Karpas-422 (cell line): Measurements from ENCODE around the gene NPSR1. TPM values are rescaled to one million over a fixed set of nuclear protein-coding genes. Genes with fewer than 3 reads are reported as not detected.

Experiments
- DNase-seq: peaks from one replicate; pipeline ENCODE4 v3.0.0-alpha.2; 2015
- H2AFZ ChIP-seq: fragments of 200-600 bp; sonication (generic); 2 replicates; pipeline ENCODE4 v1.6.1; 2014; ENCODE audit warnings: antibody characterized with exemption, low read length, mixed read lengths
- H3K27ac ChIP-seq: fragments of 200-600 bp; sonication (generic); 2 replicates; pipeline ENCODE4 v1.5.1; 2014; ENCODE audit warnings: mild to moderate bottlenecking, low read length, moderate library complexity
- H3K27me3 ChIP-seq: fragments of 200-600 bp; sonication (generic); 2 replicates; pipeline ENCODE4 v1.6.1; 2014; ENCODE audit warnings: low read length, mixed read lengths
- H3K36me3 ChIP-seq: fragments of 200-600 bp; sonication (generic); 2 replicates; pipeline ENCODE4 v1.6.1; 2014; ENCODE audit warnings: low read length, mixed read lengths; ENCODE audit not compliant: insufficient read depth
- H3K4me1 ChIP-seq: fragments of 200-600 bp; sonication (generic); 2 replicates; pipeline ENCODE4 v1.6.1; 2014; ENCODE audit warnings: mild to moderate bottlenecking, low read length, mixed read lengths
- H3K4me2 ChIP-seq: fragments of 200-600 bp; sonication (generic); 2 replicates; pipeline ENCODE4 v1.6.1; 2014; ENCODE audit warnings: low read length, low read depth, mild to moderate bottlenecking; ENCODE audit not compliant: poor library complexity, severe bottlenecking
- H3K4me3 ChIP-seq: fragments of 200-600 bp; sonication (generic); 2 replicates; pipeline ENCODE4 v1.5.1; 2014; ENCODE audit warnings: mild to moderate bottlenecking, antibody characterized with exemption, low read length, mixed read lengths
- H3K79me2 ChIP-seq: fragments of 200-600 bp; sonication (generic); 2 replicates; pipeline ENCODE4 v1.6.1; 2014; ENCODE audit warnings: mild to moderate bottlenecking, low read length, mixed read lengths
- H3K9ac ChIP-seq: fragments of 200-600 bp; sonication (generic); 2 replicates; pipeline ENCODE4 v1.6.0; 2014; ENCODE audit warnings: low read length
- H3K9me2 ChIP-seq: fragments of 200-600 bp; sonication (generic), shearing (Covaris generic); replicated peaks from 2 replicates; pipeline ENCODE4 v1.6.0; 2014; ENCODE audit warnings: mild to moderate bottlenecking, low read length, moderate library complexity; ENCODE audit not compliant: insufficient read depth
- H3K9me3 ChIP-seq: fragments of 300-700, 200-600 bp; sonication (generic); 2 replicates; pipeline ENCODE4 v1.6.1; 2014; ENCODE audit warnings: low read length, mixed read lengths
- H4K20me1 ChIP-seq: fragments of 200-600 bp; sonication (generic); 2 replicates; pipeline ENCODE4 v1.6.1; 2014; ENCODE audit warnings: mild to moderate bottlenecking, antibody characterized with exemption, low read length, low read depth; ENCODE audit not compliant: insufficient read depth
- total RNA-seq: library from RNA; depleted of rRNA; stranded (reverse); fragments of >200 nt; shearing (Covaris generic); gene quantifications from 2 replicates; pipeline ENCODE4 v1.2.3, GENCODE V29; 2014; ENCODE audit warnings: low replicate concordance

The NPSR1 gene
- total RNA-seq, 1 experiment from 2014 or later: not detected

DNA sequence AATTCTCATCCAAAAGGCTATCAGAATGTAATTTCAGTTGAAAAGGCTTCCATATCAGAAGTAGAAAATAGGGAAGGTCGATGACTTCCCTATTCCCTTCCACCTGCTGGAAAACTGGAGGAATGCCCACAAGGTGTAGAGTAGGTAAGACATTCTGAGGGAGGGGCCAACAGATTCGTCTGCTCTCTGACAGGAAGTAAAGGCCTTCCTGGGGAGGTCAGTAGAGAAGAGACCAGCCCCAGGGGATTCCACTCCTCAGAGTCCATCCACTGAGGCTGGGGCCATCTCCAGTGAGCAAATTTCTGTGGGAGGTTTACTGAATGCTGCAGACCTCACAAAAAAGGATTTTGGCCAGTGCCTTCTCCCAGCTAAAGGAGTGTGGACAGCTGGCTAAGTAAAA is 19.5 kb downstream of the NPSR1 start:
- Histone ChIP-seq H3K79me2 (no peaks in the 10 kb centered on the region), H3K27ac (no peak overlapping the region), H3K4me2 (no peak overlapping the region), H3K4me1 (no peaks in the 10 kb centered on the region), H3K9me3 (no peaks in the 10 kb centered on the region), H3K9ac (no peak overlapping the region), H2AFZ (no peak overlapping the region), H3K9me2 (no peaks in the 10 kb centered on the region), H3K36me3 (no peaks in the 10 kb centered on the region), H3K4me3 (no peak overlapping the region), H3K27me3 (no peaks in the 10 kb centered on the region), H4K20me1 (no peaks in the 10 kb centered on the region)
- DNase-seq: no peak

DNA sequence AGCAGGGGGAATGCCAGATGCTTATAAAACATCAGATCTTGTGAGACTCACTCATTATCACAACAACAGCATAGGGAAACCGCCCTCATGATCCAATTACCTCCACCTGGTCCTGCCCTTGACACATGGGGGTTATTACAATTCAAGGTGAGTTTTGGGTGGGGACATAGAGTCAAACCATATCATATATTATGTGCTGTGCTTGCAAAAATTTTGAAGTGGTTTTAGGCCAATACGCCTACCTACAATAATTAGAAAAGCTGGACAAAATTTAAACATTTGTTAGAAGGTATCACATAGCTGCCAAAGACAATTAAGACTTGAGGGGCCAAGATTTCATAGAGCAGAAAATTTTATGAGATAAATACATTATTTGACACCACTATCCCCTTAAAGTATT is 29.5 kb downstream of the NPSR1 start:
- DNase-seq: no peak
- H4K20me1 ChIP-seq: no peaks in the 10 kb centered on the region
- H3K4me1 ChIP-seq: no peaks in the 10 kb centered on the region
- no peaks in the 10 kb centered on the region for H3K27me3 ChIP-seq
- no peak overlapping the region for H3K4me3 ChIP-seq
- no peak overlapping the region for H3K27ac ChIP-seq
- H3K79me2 ChIP-seq: no peaks in the 10 kb centered on the region
- H3K4me2 ChIP-seq: no peak overlapping the region
- no peak overlapping the region for H3K9ac ChIP-seq
- no peaks in the 10 kb centered on the region for H3K9me3 ChIP-seq
- H2AFZ ChIP-seq: no peak overlapping the region
- no peaks in the 10 kb centered on the region for H3K36me3 ChIP-seq
- no peaks in the 10 kb centered on the region for H3K9me2 ChIP-seq

DNA sequence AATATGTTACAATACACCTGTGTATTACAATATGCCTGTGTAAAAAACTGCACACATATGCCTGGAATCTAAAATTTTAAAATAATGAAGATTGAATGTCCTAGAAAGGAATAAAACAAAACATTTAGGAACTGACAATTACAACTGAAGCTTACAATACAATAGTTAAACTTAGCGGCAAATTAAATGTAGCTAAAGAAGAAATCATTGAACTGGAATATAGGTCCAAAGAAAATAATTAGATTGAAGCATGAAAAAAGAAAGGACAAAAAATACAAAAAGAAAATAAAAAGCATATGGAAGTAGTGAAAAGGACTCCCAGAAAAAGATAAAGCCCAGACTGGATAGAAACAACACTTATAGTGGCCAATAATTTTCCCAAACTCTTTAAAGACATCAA is 38.4 kb downstream of the NPSR1 start:
- Histone ChIP-seq H3K4me3 (no peak overlapping the region), H3K4me1 (no peaks in the 10 kb centered on the region), H3K27me3 (no peaks in the 10 kb centered on the region), H3K27ac (no peak overlapping the region), H3K9ac (no peak overlapping the region), H3K9me2 (no peaks in the 10 kb centered on the region), H2AFZ (no peak overlapping the region), H3K9me3 (peaks cover 11% of the 10 kb centered on the region), H4K20me1 (no peaks in the 10 kb centered on the region), H3K79me2 (no peaks in the 10 kb centered on the region), H3K36me3 (no peaks in the 10 kb centered on the region), H3K4me2 (no peak overlapping the region)
- DNase-seq: no peak

DNA sequence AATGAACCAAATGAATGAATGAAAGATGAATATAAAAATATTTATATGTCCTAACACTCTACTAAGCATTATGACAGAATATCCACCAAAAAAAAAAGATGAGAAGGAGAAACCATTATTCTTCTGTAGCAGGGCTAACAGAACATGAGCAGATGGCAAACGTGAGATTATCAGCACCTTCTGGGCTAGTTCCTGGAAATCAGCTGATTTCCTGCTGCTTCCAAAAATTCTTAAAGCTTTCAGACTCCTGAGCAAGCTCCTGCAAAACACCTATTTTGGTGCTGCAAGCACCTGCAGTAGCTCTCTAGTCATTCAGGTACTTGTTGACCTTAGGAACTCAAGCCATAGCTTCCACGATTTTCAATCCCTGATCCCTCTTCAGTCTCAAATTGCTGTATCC is 51.8 kb downstream of the NPSR1 start:
- Histone ChIP-seq H3K9me3 (no peaks in the 10 kb centered on the region), H3K36me3 (no peaks in the 10 kb centered on the region), H2AFZ (no peak overlapping the region), H3K9me2 (no peaks in the 10 kb centered on the region), H3K9ac (no peak overlapping the region), H3K4me1 (no peaks in the 10 kb centered on the region), H4K20me1 (no peaks in the 10 kb centered on the region), H3K4me3 (no peak overlapping the region), H3K27ac (no peak overlapping the region), H3K4me2 (no peak overlapping the region), H3K79me2 (no peaks in the 10 kb centered on the region), H3K27me3 (no peaks in the 10 kb centered on the region)
- no peak for DNase-seq

DNA sequence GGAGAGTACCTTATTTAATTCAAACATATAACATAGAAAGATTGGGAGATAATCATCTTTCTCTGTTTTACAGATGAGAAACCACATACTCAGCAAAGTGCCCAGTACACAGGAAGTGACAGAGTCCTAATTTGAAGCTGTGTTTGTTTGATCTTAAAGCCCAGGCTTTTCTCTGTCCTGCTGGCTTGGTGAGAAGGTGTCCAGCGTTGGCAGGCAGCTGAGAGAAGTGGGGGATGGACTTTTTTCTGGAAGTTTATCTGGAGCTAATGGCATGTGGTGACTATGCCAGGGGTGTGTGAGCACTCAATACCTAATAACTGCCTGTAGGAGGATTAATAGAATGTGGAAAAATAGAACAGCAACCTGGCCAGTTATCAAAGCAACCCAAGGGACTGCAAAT is 60.8 kb downstream of the NPSR1 start:
- no peaks in the 10 kb centered on the region for H3K36me3 ChIP-seq
- no peaks in the 10 kb centered on the region for H3K79me2 ChIP-seq

DNA sequence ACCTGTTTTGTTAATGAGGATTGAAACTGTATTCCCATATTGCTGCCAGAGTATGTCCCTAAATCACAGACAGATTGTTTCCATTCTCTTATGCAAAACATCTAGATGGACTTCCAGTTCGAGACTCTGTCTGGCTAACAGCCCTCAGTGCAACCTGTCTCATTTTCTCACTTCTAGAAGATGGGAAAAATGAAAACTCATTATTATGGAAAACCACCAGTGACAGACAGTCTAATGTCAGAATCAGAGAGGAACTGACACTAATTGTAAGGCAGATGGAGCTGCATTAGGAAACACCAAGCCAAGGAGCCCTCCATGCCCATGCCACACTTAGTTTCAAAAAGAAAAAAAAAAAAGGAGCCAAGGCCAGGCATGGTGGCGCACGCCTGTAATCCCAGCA is 61.6 kb downstream of the NPSR1 start:
- H4K20me1 ChIP-seq: no peaks in the 10 kb centered on the region
- H2AFZ ChIP-seq: no peak overlapping the region
- H3K9ac ChIP-seq: no peak overlapping the region
- no peak overlapping the region for H3K4me3 ChIP-seq
- no peaks in the 10 kb centered on the region for H3K4me1 ChIP-seq
- H3K4me2 ChIP-seq: no peak overlapping the region
- H3K27me3 ChIP-seq: no peaks in the 10 kb centered on the region
- no peak for DNase-seq
- no peak overlapping the region for H3K27ac ChIP-seq
- H3K79me2 ChIP-seq: no peaks in the 10 kb centered on the region
- H3K36me3 ChIP-seq: no peaks in the 10 kb centered on the region
- no peaks in the 10 kb centered on the region for H3K9me2 ChIP-seq
- no peaks in the 10 kb centered on the region for H3K9me3 ChIP-seq

More for the DNA sequence above, 60.8 kb downstream of the NPSR1 start:
- no peak overlapping the region for H3K4me2 ChIP-seq
- no peaks in the 10 kb centered on the region for H3K9me3 ChIP-seq
- H3K9ac ChIP-seq: no peak overlapping the region
- H3K4me1 ChIP-seq: no peaks in the 10 kb centered on the region
- H3K4me3 ChIP-seq: no peak overlapping the region
- no peaks in the 10 kb centered on the region for H3K27me3 ChIP-seq
- DNase-seq: no peak
- no peak overlapping the region for H2AFZ ChIP-seq
- H3K27ac ChIP-seq: no peak overlapping the region
- H4K20me1 ChIP-seq: no peaks in the 10 kb centered on the region
- no peaks in the 10 kb centered on the region for H3K9me2 ChIP-seq

DNA sequence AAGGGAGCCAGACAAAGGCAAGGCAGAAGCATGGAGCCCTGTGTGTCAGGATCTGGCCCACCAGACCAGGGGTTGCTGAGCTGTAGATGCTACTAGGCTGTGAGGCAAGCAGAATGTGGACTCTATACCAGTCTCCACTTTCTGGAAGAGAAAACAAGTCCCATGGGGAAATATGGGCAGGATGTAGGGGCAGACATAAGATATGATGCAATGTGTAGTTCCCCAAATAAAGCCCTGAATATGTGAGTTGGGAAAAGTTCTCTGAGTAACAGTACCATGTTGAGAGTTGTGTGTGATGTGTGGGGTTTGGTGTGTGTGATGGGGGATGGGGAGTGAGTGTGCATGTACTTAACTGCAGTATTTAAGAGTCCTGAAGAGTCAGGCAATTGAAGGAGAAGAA is 62.3 kb downstream of the NPSR1 start:
- no peaks in the 10 kb centered on the region for H4K20me1 ChIP-seq
- H3K4me2 ChIP-seq: no peak overlapping the region
- no peaks in the 10 kb centered on the region for H3K27me3 ChIP-seq
- no peaks in the 10 kb centered on the region for H3K4me1 ChIP-seq
- H3K36me3 ChIP-seq: no peaks in the 10 kb centered on the region
- H3K9ac ChIP-seq: no peak overlapping the region
- H3K9me3 ChIP-seq: no peaks in the 10 kb centered on the region
- no peak overlapping the region for H3K4me3 ChIP-seq
- H2AFZ ChIP-seq: no peak overlapping the region
- no peaks in the 10 kb centered on the region for H3K9me2 ChIP-seq
- H3K27ac ChIP-seq: no peak overlapping the region
- no peaks in the 10 kb centered on the region for H3K79me2 ChIP-seq
- no peak for DNase-seq

DNA sequence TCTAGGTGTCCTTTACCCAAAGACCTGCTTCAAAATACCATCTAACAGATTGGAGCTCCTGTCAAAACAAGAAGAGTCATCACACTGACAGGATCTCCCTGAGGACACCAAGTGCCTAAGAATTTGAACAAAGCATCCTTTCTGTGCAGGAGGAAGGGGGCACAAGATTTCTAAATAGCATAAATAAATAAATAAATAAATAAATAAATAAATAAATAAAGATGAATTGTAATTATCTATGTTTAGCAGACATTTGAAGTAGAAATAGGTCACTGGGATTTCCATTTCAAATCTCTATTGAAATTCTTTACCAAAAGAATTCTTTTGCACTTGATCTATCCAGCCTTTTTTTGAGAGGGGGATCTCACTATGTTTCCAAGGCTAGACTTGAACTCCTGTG is 65.3 kb downstream of the NPSR1 start:
- Histone ChIP-seq H3K9me2 (no peaks in the 10 kb centered on the region), H3K4me3 (no peak overlapping the region), H3K9ac (no peak overlapping the region), H3K4me2 (no peak overlapping the region), H2AFZ (no peak overlapping the region), H3K4me1 (no peaks in the 10 kb centered on the region), H3K9me3 (no peaks in the 10 kb centered on the region), H3K79me2 (no peaks in the 10 kb centered on the region), H3K27ac (no peak overlapping the region), H3K27me3 (no peaks in the 10 kb centered on the region), H3K36me3 (no peaks in the 10 kb centered on the region), H4K20me1 (no peaks in the 10 kb centered on the region)
- no peak for DNase-seq

DNA sequence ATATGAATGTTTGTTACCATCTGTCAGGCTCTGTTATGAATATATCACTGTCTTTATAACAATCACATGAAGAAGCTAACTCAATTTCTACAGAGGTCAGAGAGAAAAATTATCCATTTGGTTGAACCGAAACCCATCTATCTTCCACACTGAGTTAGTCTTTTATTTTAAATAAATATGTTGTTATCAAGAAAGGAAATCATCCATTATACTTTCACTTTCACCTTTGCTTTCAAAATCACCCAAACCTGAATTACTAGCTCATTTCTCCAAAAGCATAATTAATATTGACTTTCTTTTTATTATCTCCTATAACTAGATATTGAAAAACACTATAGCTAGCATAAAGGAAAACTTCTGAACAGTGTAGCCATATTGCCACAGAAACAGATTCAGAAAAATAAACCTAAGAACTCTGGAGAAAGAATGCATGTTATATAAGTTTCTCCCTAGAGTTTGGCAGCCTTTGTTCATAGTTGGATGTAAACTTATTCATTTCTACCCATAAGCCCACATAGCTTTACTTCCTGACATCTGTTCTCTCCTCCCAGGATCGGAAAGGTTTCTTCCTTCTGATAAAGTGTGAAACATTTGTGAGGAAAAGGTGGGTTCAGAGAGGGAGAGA is 66.0 kb downstream of the NPSR1 start:
- H3K4me2 ChIP-seq: no peak overlapping the region

More for the DNA sequence above, 66.0 kb downstream of the NPSR1 start:
- Histone ChIP-seq H3K4me3 (no peak overlapping the region), H3K27me3 (no peaks in the 10 kb centered on the region), H3K9me3 (no peaks in the 10 kb centered on the region), H4K20me1 (no peaks in the 10 kb centered on the region), H3K79me2 (no peaks in the 10 kb centered on the region), H3K27ac (no peak overlapping the region), H3K9ac (no peak overlapping the region), H3K4me1 (no peaks in the 10 kb centered on the region), H2AFZ (0 out of 2 replicates have a peak overlapping the region, but pooled peaks have one; percentile 14), H3K9me2 (no peaks in the 10 kb centered on the region), H3K36me3 (no peaks in the 10 kb centered on the region)
- DNase-seq: no peak
